ENCODE measurements around the gene CACNA1B.
"Not testable (repeated sequence)": the region's sequence is repeated elsewhere in the genome, so short reads cannot be mapped to it uniquely, and the experiment has no call there.

CACNA1B gene

GRCh38 chr9:138103849-138104206 is 226.2 kb downstream of the CACNA1B start:
- H3K36me3 ChIP-seq, result no peaks in the 10 kb centered on the region
- H3K9me3 ChIP-seq (ENCODE audit: severe bottlenecking), result no peaks in the 10 kb centered on the region
- no peaks in the 10 kb centered on the region for H3K27me3 ChIP-seq (ENCODE audit: insufficient read depth, low read depth, severe bottlenecking)
- H3K27ac ChIP-seq, result no peak overlapping the region
- DNase-seq, result no peak
- no peak overlapping the region for H3K4me3 ChIP-seq (ENCODE audit: low read depth, low read length)
- no peak for TF ChIP-seq CTCF (IDR thresholded peaks at IDR 0.05; ENCODE audit: low read depth, low read length)

GRCh38 chr9:138104251-138105122 is 226.9 kb downstream of the CACNA1B start:
- no peak for DNase-seq
- TF ChIP-seq CTCF (IDR thresholded peaks at IDR 0.05; ENCODE audit: low read depth, low read length), result no peak
- H3K9me3 ChIP-seq (ENCODE audit: severe bottlenecking), result no peaks in the 10 kb centered on the region
- no peak overlapping the region for H3K27ac ChIP-seq
- no peaks in the 10 kb centered on the region for H3K27me3 ChIP-seq (ENCODE audit: insufficient read depth, low read depth, severe bottlenecking)
- no peaks in the 10 kb centered on the region for H3K36me3 ChIP-seq
- no peak overlapping the region for H3K4me3 ChIP-seq (ENCODE audit: low read depth, low read length)

GRCh38 chr9:138105123-138105415 is 227.5 kb downstream of the CACNA1B start:
- no peaks in the 10 kb centered on the region for H3K27me3 ChIP-seq (ENCODE audit: insufficient read depth, low read depth, severe bottlenecking)
- no peaks in the 10 kb centered on the region for H3K9me3 ChIP-seq (ENCODE audit: severe bottlenecking)
- no peak for DNase-seq

GRCh38 chr9:138105561-138106505 is 228.3 kb downstream of the CACNA1B start:
- no peak for DNase-seq
- Histone ChIP-seq H3K27ac (no peak overlapping the region), H3K4me3 (ENCODE audit: low read depth, low read length) (no peak overlapping the region), H3K27me3 (ENCODE audit: insufficient read depth, low read depth, severe bottlenecking) (no peaks in the 10 kb centered on the region), H3K9me3 (ENCODE audit: severe bottlenecking) (no peaks in the 10 kb centered on the region), H3K36me3 (no peaks in the 10 kb centered on the region)
- no peak for TF ChIP-seq CTCF (IDR thresholded peaks at IDR 0.05; ENCODE audit: low read depth, low read length)

More at GRCh38 chr9:138105123-138105415, 227.5 kb downstream of the CACNA1B start:
- Histone ChIP-seq H3K36me3 (no peaks in the 10 kb centered on the region), H3K27ac (no peak overlapping the region), H3K4me3 (ENCODE audit: low read depth, low read length) (no peak overlapping the region)
- TF ChIP-seq CTCF (IDR thresholded peaks at IDR 0.05; ENCODE audit: low read depth, low read length), result no peak

- not testable (repeated sequence) for H3K9me3 ChIP-seq (ENCODE audit: severe bottlenecking); H3K27me3 ChIP-seq (ENCODE audit: insufficient read depth, low read depth, severe bottlenecking); H3K4me3 ChIP-seq (ENCODE audit: low read depth, low read length); H3K36me3 ChIP-seq; DNase-seq; H3K27ac ChIP-seq
Observed at GRCh38 chr9:138107039-138107438, 229.5 kb downstream of the CACNA1B start.

GRCh38 chr9:138111607-138112006 is 234.0 kb downstream of the CACNA1B start:
- Histone ChIP-seq H3K9me3 (ENCODE audit: severe bottlenecking) (no peaks in the 10 kb centered on the region), H3K27me3 (ENCODE audit: insufficient read depth, low read depth, severe bottlenecking) (no peaks in the 10 kb centered on the region), H3K4me3 (ENCODE audit: low read depth, low read length) (no peak overlapping the region), H3K27ac (no peak overlapping the region), H3K36me3 (no peaks in the 10 kb centered on the region)
- no peak for DNase-seq
- no peak for TF ChIP-seq CTCF (IDR thresholded peaks at IDR 0.05; ENCODE audit: low read depth, low read length)
